AG04450 (cell line): ENCODE data around the gene GNA12. TPM values are rescaled to one million over a fixed set of nuclear protein-coding genes. Genes with fewer than 3 reads are reported as not detected.

ENCODE experiments used
- CTCF ChIA-PET: fragments of 300-600, 350-600 bp; formaldehyde crosslinking; extraction: SDS; loops from one replicate; lab custom pipeline; 2022; ENCODE audit warnings: antibody characterized with exemption, inconsistent platforms; lab: Charles Lee
- POLR2A ChIA-PET: fragments of 350-600 bp; formaldehyde crosslinking; extraction: SDS; loops from one replicate; lab custom pipeline; 2021; ENCODE audit warnings: antibody characterized with exemption, inconsistent platforms; lab: Yijun Ruan, JAX
- DNase-seq: peaks from one replicate; pipeline ENCODE4 v3.0.0-alpha.2; 2011; ENCODE audit warnings: low read depth, low spot score
- H3K27ac ChIP-seq: one replicate; pipeline ENCODE4 v1.5.1; 2012; ENCODE audit warnings: low read depth, low read length, control low read depth
- H3K27me3 ChIP-seq: one replicate; pipeline ENCODE4 v1.6.0; 2012; ENCODE audit warnings: low read length; ENCODE audit not compliant: control insufficient read depth, insufficient read depth
- H3K4me3 ChIP-seq: 2 replicates; pipeline ENCODE4 v1.5.1; 2011; ENCODE audit warnings: mild to moderate bottlenecking, low read depth, low read length, control low read depth
- H3K9me3 ChIP-seq: 2 replicates; pipeline ENCODE4 v1.5.1; 2012; ENCODE audit warnings: low read length; ENCODE audit not compliant: control insufficient read depth, insufficient read depth
- polyA plus RNA-seq: library from polyadenylated mRNA; depleted of rRNA; stranded (reverse); fragments of >200 nt; gene quantifications from 2 replicates; pipeline ENCODE4 v1.2.3, GENCODE V29; 2011
- TF ChIP-seq, protein P1 (sequence below): IDR thresholded peaks from 2 replicates; pipeline ENCODE4 v1.5.1; 2011; ENCODE audit warnings: low read depth, low read length, control low read depth, inconsistent platforms

The GNA12 gene
- polyA plus RNA-seq, 1 experiment = 97.4 TPM

DNA sequence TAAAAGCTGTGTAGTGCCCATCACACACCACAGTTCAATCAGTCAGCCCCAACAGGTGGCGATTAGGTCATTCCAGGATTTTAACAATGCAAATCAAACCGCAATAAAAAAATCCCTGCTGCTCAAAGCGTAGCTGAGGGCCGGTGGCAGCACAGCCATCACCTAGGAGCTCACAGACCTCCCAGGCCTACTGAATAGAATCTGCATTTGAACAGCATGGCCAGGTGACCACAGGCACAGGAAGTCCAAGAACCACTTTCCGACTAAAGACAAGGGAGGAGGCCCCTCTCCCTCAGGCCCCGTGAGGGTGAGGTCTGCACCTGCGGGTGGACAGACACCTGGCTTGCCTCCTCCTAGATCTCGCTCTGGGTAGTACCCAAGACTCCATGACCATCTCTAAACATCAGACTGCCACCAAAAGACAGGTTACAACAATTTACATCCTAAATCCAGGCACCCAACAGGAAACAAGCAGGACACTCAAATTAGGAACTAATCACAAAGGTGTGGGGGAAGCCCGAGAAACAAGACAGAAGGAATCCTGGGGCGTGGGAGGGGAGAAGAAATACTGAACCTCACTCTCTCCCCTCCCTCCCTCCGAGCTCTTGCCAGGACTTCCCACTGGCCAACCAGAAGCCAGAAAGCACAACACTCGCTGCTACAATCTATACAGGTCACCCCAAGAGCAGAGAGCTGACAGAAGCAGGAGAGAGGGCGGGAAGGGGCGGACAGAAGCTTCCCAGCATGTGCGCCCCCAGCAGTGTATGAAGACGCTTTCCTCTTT is 19.2 kb downstream of the GNA12 start:
- H3K9me3 ChIP-seq = peaks cover 2% of the 10 kb centered on the region; the same call in 1 of the 2 replicates
- no peaks in the 10 kb centered on the region for H3K27me3 ChIP-seq
- TF ChIP-seq, protein P1, sequence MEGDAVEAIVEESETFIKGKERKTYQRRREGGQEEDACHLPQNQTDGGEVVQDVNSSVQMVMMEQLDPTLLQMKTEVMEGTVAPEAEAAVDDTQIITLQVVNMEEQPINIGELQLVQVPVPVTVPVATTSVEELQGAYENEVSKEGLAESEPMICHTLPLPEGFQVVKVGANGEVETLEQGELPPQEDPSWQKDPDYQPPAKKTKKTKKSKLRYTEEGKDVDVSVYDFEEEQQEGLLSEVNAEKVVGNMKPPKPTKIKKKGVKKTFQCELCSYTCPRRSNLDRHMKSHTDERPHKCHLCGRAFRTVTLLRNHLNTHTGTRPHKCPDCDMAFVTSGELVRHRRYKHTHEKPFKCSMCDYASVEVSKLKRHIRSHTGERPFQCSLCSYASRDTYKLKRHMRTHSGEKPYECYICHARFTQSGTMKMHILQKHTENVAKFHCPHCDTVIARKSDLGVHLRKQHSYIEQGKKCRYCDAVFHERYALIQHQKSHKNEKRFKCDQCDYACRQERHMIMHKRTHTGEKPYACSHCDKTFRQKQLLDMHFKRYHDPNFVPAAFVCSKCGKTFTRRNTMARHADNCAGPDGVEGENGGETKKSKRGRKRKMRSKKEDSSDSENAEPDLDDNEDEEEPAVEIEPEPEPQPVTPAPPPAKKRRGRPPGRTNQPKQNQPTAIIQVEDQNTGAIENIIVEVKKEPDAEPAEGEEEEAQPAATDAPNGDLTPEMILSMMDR = no peak
- H3K27ac ChIP-seq = peak overlapping the region; percentile 39
- no peak for DNase-seq
- no peak overlapping the region for H3K4me3 ChIP-seq
- ChIA-PET CTCF (no interaction called here), POLR2A (interaction anchor here (0.8 kb wide), 1 partner anchor 95 kb away, joined by 3 read pairs; no protein-coding TSS in a partner anchor)

DNA sequence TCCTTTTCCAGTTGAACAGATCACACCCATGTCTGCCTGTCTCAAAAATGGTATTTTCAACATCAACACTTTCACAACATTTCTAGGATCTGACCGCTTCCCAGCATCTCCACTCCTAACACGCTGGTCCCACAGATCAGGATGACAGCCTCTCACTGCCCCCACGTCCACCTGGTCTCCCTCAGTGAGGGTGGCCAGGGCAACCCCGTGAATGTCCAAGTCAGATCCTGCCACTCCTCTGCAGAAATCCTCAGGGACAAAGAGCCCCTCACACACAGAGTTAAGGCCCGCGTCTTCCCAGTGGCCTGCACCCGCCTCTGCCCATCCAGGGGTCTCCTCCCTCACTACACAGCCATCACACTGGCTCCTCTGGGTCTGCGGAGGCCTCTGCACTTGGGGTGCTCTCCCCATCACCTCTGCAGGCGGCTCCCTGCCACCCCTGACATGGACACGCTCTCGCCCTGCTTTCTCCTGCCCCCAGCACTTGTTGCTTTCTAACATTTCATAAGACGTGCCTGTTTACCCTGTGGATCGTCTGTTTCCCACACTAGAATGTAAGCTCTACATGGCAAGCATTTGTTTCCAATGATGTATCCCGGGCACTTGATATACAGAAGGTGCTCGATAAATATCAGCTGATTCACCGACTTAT is 20.0 kb downstream of the GNA12 start:
- Histone ChIP-seq H3K9me3 (peaks cover 2% of the 10 kb centered on the region; the same call in 1 of the 2 replicates), H3K27me3 (no peaks in the 10 kb centered on the region), H3K27ac (peak overlapping the region; percentile 58), H3K4me3 (no peak overlapping the region)
- POLR2A ChIA-PET = no interaction called here
- CTCF ChIA-PET = no interaction called here
- DNase-seq = no peak
- TF ChIP-seq, protein P1 = no peak

DNA sequence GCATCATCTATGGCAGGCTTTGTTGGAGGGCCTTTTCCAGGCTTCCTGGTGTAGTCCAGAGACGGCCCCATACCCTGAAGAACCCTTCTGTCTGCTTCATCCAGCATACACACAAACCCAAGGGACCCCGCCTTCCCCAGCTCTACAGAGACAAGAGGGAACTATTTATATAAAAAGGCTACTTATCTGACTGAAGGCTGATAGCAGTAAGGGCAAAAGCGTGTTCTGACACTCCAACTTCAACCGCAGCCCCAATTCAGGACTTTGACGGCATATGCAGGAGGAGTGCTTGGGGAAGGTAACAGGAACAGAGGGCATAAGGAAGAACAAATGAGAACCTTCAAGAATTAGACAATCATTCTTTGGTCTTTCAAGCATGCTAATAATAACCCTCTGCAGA is 21.0 kb downstream of the GNA12 start:
- CTCF ChIA-PET = no interaction called here
- Histone ChIP-seq H3K4me3 (no peak overlapping the region), H3K27me3 (no peaks in the 10 kb centered on the region), H3K27ac (peak overlapping the region; percentile 98), H3K9me3 (peaks cover 2% of the 10 kb centered on the region; the same call in 1 of the 2 replicates)
- no peak for DNase-seq
- POLR2A ChIA-PET = interaction anchor here (0.6 kb wide), 1 partner anchor 24 kb away, joined by 15 read pairs; no protein-coding TSS in a partner anchor
- TF ChIP-seq, protein P1 = no peak

DNA sequence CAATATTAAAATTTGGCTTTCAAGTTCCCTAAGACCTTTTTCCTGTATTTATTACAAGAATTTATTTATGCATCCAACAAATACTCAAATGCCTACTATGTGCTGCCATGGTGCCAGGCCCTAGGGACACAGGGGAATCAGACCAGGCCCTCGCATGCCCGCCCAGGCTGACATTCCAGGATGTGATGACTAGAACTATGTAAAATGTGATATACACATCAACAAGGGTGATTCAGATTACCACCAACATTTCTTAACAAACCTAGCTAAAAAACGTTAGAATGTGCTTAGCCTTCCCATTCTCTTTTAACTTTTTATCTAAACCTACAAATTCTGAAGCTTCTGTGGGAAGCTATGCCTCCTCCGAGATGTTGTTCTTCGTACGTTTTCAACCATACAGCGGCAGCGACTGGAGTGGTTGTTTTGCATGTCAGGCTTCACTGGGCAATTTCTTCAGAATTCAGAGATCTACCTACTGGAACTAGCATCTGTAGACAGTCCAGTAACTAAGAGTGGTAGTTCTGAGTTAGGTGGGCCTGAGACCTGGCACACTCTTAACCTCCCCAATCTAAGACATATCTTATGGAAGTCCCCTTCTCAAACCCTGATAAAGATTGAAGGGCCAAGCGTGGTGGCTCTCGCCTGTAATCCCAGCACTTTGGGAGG is 22.1 kb downstream of the GNA12 start:
- TF ChIP-seq, protein P1 = no peak
- H3K27ac ChIP-seq = peak overlapping the region; percentile 98
- H3K4me3 ChIP-seq = no peak overlapping the region
- no peaks in the 10 kb centered on the region for H3K27me3 ChIP-seq
- ChIA-PET POLR2A (interaction anchor here (1.0 to 2.5 kb wide), 4 partner anchors 9 to 64 kb away, joined by 3 to 8 read pairs (median 5); no protein-coding TSS in a partner anchor), CTCF (interaction anchor here (0.7 to 1.5 kb wide), 4 partner anchors 40 to 333 kb away, joined by 3 to 5 read pairs (median 3); no protein-coding TSS in a partner anchor)
- peak; percentile 65 for DNase-seq
- peaks cover 2% of the 10 kb centered on the region; the same call in 1 of the 2 replicates for H3K9me3 ChIP-seq
